NB4 (cell line): ENCODE data around the gene DNAI4.

Experiments
- DNase-seq: peaks from one replicate; pipeline ENCODE4 v3.0.0; 2010; ENCODE audit warnings: low read depth
- H3K4me3 ChIP-seq: one replicate; pipeline ENCODE4 v1.5.1; 2011; ENCODE audit warnings: mild to moderate bottlenecking, low read depth, low read length, moderate library complexity
- CTCF ChIP-seq: IDR thresholded peaks from one replicate; pipeline ENCODE4 v1.5.1; 2012; ENCODE audit warnings: low read depth, low read length
- MAX ChIP-seq: IDR thresholded peaks from 2 replicates; pipeline ENCODE4 v1.6.1; 2011; ENCODE audit warnings: low read depth, low read length
- MYC ChIP-seq: IDR thresholded peaks from 2 replicates; pipeline ENCODE4 v1.6.1; 2011; ENCODE audit warnings: low read depth, low read length
- POLR2A ChIP-seq: IDR thresholded peaks from 2 replicates; pipeline ENCODE4 v1.6.1; 2011; ENCODE audit warnings: mild to moderate bottlenecking; ENCODE audit not compliant: insufficient read length; ENCODE audit errors: extremely low read depth

The DNAI4 gene

GRCh38 chr1:66929999-66930822 is 5.6 kb upstream of the DNAI4 start:
- 0 out of 2 replicates have a peak, but pooled peaks have one; percentile 14 for TF ChIP-seq MAX
- TF ChIP-seq CTCF: no peak
- no peak for TF ChIP-seq POLR2A
- peak; percentile 47 for TF ChIP-seq MYC
- H3K4me3 ChIP-seq: peak overlapping the region; percentile 81
- DNase-seq: peak; percentile 95

GRCh38 chr1:66929691-66929998 is 5.0 kb upstream of the DNAI4 start:
- H3K4me3 ChIP-seq: peak overlapping the region; percentile 79
- no peak for TF ChIP-seq POLR2A
- TF ChIP-seq CTCF: no peak
- no peak for TF ChIP-seq MAX
- TF ChIP-seq MYC: no peak
- no peak for DNase-seq

- DNase-seq: peak; percentile 17
- H3K4me3 ChIP-seq: peak overlapping the region; percentile 79
- TF ChIP-seq MYC (no peak), CTCF (no peak), MAX (no peak), POLR2A (no peak)
These were observed 4.6 kb upstream of the DNAI4 start for GRCh38 chr1:66929146-66929688.

GRCh38 chr1:66927528-66927927 is 2.9 kb upstream of the DNAI4 start:
- DNase-seq: no peak
- peak overlapping the region; percentile 79 for H3K4me3 ChIP-seq
- no peak for TF ChIP-seq CTCF
- TF ChIP-seq POLR2A: no peak
- no peak for TF ChIP-seq MYC
- no peak for TF ChIP-seq MAX

GRCh38 chr1:66925944-66926343 is 1.3 kb upstream of the DNAI4 start:
- peak overlapping the region; percentile 79 for H3K4me3 ChIP-seq
- peak; percentile 27 for DNase-seq
- TF ChIP-seq POLR2A (no peak), CTCF (no peak), MAX (no peak), MYC (no peak)
